ENCODE results near the gene ZNF92.
"Not testable (repeated sequence)": the region's sequence is repeated elsewhere in the genome, so short reads cannot be mapped to it uniquely, and the experiment has no call there.

ZNF92 gene

GRCh38 chr7:65429642-65430343 lies 56.1 kb downstream of the ZNF92 start:
- no peak for DNase-seq

- no peak for DNase-seq
These were observed 56.9 kb downstream of the ZNF92 start for GRCh38 chr7:65430344-65431186.

- DNase-seq = no peak
These were observed 60.7 kb downstream of the ZNF92 start for GRCh38 chr7:65434307-65434706.

GRCh38 chr7:65436163-65436562 lies 62.5 kb downstream of the ZNF92 start:
- no peak for DNase-seq

- no peak for DNase-seq
These were observed 64.9 kb downstream of the ZNF92 start for GRCh38 chr7:65438598-65438997.

- DNase-seq = no peak
These were observed 67.4 kb downstream of the ZNF92 start for GRCh38 chr7:65441010-65441409.

- DNase-seq = no peak
These were observed 70.7 kb downstream of the ZNF92 start for GRCh38 chr7:65444205-65444842.

- no peak for DNase-seq
These were observed 71.5 kb downstream of the ZNF92 start for GRCh38 chr7:65444899-65445823.

- not testable (repeated sequence) for DNase-seq
These were observed 73.4 kb downstream of the ZNF92 start for GRCh38 chr7:65447041-65447440.

GRCh38 chr7:65448816-65449504 lies 75.3 kb downstream of the ZNF92 start:
- no peak for DNase-seq

GRCh38 chr7:65449505-65449852 lies 75.8 kb downstream of the ZNF92 start:
- no peak for DNase-seq
